Activated CD8-positive, alpha-beta memory T cell treated with anti-CD3 and anti-CD28 coated beads, Interleukin-2, amount 50 U/mL, for 1 hour (primary cell): ENCODE measurements around the gene RASAL2.
"Not testable (repeated sequence)": the region's sequence is repeated elsewhere in the genome, so short reads cannot be mapped to it uniquely, and the experiment has no call there.

ENCODE experiments used
- DNase-seq: peaks from one replicate; pipeline ENCODE4 v3.0.0-alpha.2; 2020; ENCODE audit errors: extremely low read depth

The RASAL2 gene

GRCh38 chr1:178119628-178120027 lies 25.7 kb downstream of the RASAL2 start:
- DNase-seq, result no peak

GRCh38 chr1:178120088-178120487 lies 26.2 kb downstream of the RASAL2 start:
- no peak for DNase-seq

- DNase-seq, result not testable (repeated sequence)
Observed at GRCh38 chr1:178120520-178121052, 26.7 kb downstream of the RASAL2 start.

- DNase-seq, result no peak
Observed at GRCh38 chr1:178121883-178122282, 28.0 kb downstream of the RASAL2 start.

GRCh38 chr1:178122283-178122682 lies 28.4 kb downstream of the RASAL2 start:
- DNase-seq, result no peak

- no peak for DNase-seq
Observed at GRCh38 chr1:178124115-178124514, 30.2 kb downstream of the RASAL2 start.

GRCh38 chr1:178126261-178126660 lies 32.4 kb downstream of the RASAL2 start:
- no peak for DNase-seq

- DNase-seq, result no peak
Observed at GRCh38 chr1:178126741-178127185, 32.9 kb downstream of the RASAL2 start.

- no peak for DNase-seq
Observed at GRCh38 chr1:178127482-178128191, 33.7 kb downstream of the RASAL2 start.

- no peak for DNase-seq
Observed at GRCh38 chr1:178133239-178133989, 39.5 kb downstream of the RASAL2 start.

- no peak for DNase-seq
Observed at GRCh38 chr1:178134061-178134460, 40.2 kb downstream of the RASAL2 start.

- no peak for DNase-seq
Observed at GRCh38 chr1:178137238-178137637, 43.3 kb downstream of the RASAL2 start.

- no peak for DNase-seq
Observed at GRCh38 chr1:178142806-178143205, 48.9 kb downstream of the RASAL2 start.

GRCh38 chr1:178143730-178144690 lies 50.1 kb downstream of the RASAL2 start:
- DNase-seq, result no peak

- DNase-seq, result no peak
Observed at GRCh38 chr1:178145605-178146004, 51.7 kb downstream of the RASAL2 start.

GRCh38 chr1:178146436-178146835 lies 52.5 kb downstream of the RASAL2 start:
- DNase-seq, result no peak

GRCh38 chr1:178150610-178151009 lies 56.7 kb downstream of the RASAL2 start:
- DNase-seq, result no peak

GRCh38 chr1:178151831-178152230 lies 57.9 kb downstream of the RASAL2 start:
- DNase-seq, result no peak

GRCh38 chr1:178155481-178156255 lies 61.8 kb downstream of the RASAL2 start:
- DNase-seq, result no peak

GRCh38 chr1:178160736-178161475 lies 67.0 kb downstream of the RASAL2 start:
- no peak for DNase-seq
